Activated T-cell treated with anti-CD3 and anti-CD28 coated beads, Interleukin-2, amount 50 U/mL, for 1 hour (primary cell): ENCODE data around the gene GBGT1.

Experiments
- DNase-seq: peaks from one replicate; pipeline ENCODE4 v3.0.0-alpha.2; 2020

GBGT1 gene

GRCh38 chr9:133111808-133112662 is 51.7 kb downstream of the GBGT1 start:
- no peak for DNase-seq

- DNase-seq = no peak
Measured at GRCh38 chr9:133109931-133110650, 53.6 kb downstream of the GBGT1 start.

- DNase-seq = no peak
Measured at GRCh38 chr9:133108794-133109641, 54.7 kb downstream of the GBGT1 start.

DNA sequence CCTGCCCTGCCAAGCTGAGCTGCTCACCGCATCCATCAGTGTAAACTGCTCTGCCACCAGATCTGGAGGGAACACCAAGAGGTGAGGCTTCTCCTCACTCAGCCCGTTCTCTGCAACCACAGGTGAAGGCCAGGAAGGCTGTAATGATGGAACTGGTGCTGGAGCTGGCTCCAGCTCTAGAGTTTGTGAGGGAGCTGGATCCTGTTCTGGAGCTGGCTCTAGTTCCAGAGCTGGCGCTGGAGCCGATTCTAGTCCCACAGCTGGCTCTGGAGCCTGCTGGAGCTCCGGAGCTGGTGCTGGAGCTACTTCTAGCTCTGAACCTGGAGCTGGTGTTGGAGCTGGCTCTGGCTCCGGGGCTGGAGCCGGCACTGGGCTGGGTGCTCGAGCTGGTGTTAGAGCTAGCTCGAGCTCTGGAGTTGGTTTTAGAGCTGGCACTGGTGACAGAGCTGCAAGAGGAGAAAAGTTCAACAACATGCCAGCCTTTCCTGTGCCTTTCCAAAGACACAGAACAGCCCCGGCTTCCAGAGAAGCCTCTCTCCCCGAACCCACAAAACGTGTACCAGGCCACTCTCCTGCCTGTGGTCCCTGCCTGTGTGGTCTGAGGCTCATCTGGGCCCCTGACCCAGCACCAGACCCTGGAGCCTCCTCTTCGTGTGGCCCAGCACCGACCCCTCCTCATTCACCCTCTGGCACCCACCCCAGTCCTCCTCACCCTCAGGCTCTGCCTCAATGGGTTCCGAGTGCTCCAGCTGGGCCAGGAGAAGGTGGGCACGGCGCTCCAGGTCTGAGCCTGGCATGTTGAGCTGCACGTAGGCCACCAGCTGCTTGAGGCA is 55.5 kb downstream of the GBGT1 start:
- no peak for DNase-seq

DNA sequence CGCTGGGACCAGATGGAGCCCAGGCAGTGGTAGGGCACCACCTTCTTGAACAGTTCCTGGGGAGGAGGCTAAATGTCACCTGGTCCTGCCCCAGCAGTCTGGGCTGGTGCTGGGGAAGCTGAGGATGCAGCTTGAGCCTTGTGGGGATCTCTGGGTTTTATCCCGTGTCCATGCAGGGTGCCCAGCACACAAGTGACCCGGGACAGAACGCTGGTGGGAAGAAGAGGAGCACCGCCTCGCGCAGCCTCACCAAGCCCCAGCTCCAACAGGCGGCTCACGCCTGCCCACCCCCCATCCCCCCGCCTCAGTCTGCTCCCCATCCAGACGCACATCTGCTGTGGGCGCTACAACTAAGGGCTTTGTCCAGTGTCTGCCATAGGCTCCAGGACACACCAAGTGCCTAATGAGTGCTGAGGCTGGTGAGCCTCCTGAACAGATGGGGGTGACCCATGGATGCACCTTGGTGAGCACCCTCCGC is 56.4 kb downstream of the GBGT1 start:
- no peak for DNase-seq

DNA sequence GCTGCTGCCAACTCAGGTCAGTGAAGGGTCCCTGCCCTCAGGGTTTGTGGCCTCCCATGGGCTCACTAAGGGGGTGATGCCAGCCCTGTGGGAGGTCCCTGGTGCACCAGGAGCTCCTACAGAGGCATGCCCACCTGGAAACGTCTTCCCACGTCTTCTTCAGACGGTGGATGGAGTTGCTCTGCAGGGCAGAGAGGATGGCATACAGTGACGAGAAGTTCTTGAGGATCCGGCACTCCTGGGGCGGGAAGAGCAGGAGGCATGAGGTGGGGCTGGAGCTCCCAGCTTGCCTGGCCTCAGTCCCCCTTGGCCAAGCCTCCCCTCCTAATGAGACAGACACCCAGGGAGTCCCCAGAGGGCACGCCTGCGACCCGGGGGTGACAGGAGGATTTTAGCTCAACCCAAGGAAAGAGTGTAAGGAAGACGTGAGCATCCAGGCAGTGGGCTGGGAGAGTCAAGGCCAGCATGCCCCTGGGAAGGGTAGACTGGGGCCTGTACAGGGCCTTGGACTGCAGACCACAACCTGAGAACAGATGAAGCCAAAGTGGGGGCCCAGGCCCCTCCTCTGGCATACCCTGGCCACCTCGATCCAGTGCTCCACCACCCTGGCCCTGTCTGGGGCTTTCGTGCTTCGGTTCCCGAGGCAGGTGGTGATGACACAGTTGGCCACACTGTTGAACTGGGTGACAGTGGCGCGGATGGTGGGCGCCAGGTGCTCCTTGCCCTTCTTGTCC is 57.0 kb downstream of the GBGT1 start:
- peak; percentile 15 for DNase-seq

- no peak for DNase-seq
Measured at GRCh38 chr9:133105461-133105770, 58.3 kb downstream of the GBGT1 start.

GRCh38 chr9:133104718-133105460 is 58.8 kb downstream of the GBGT1 start:
- DNase-seq = peak; percentile 16

DNA sequence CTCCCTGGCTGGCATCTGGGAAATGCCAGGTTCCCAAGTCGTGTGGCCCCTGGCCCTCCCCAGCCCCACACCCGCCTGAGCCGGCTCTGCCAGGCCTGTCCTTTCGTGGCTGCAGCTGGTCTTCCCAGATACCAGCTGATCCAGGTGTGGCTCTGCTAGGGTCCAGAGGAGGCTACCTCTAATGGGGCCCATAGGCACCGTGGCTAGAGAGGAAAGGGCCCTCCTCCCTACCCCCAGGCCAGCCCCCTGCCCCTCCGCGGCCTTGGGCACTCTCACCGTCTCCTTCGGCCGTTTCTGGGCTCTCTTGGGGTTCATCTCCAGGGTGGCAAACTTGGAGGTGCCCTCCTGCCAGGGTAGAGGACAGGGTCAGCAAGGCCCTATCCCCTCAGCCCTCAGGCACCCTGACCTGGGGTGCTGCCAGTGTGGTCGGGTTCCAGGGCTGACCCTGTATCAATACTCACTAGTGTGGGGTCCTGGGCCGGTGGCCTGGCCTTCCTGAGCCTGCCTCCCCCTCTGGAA is 59.7 kb downstream of the GBGT1 start:
- DNase-seq = peak; percentile 16

DNA sequence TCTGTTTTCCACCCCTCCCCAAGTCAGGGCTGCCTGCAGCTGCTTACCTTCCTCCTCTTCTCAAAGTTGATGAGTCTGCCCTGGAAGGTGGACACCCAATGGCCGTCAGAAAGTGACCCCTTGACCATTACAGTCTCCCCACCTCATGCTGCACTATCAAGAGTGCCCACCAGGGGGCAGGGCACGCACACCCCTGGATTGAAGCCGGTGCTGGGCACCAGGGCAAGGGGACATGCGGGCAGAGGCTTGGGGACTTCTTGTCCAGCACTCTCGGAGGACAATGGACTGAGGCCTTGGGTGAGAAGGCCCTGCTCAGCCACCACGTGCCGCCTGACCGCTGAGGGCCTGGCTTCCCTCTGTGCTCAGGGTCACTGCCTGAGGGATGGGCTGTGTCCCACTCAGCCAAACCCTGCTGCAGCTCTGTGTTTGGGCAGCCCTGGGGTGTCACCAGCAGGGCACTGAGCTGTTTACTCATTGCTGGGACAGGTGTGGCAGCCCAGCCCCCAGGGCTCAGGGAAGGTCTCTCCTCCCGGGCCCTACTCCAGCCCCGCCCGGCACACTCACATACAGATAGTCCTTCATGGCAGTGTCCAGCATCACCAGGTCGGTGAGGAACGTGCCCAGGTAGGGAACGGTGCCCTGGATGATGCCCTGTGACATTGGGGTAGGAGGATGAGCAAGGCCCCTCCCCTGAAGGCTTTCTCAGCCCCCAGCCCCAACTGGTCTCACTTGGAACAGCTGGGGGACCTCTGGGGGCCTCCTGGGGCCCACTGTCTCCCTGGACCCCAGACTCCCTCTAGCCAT is 60.3 kb downstream of the GBGT1 start:
- peak; percentile 67 for DNase-seq
